ENCODE measurements around the gene IGF1R.

Gene IGF1R

DNA sequence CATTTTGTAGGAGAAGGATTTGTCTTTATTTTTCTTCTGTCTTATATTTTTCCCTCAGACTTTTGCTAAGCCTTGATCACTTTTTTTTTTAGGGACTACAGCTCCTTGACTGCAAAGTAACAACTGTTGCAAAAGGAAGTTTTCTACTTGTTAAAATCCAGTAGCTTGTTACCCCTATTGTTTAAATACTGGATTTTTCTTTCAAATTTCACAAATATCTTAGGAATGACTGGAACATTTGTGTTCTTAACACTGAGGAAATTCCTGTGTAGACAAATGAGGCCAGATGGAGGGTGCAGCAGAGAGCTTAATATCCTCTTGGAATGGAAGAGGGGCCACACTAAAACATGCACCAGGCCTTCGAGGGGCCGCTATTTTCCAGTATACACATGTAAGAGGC, 362.4 kb downstream of the IGF1R start:
- no peak for DNase-seq
